NCI-H2171 treated with DMSO at 0.1 percent for 48 hours (cell line): ENCODE data around the gene MYL6.

Experiments
- DNase-seq: peaks from one replicate; lab custom pipeline; 2025; lab: John Stamatoyannopoulos, UW

MYL6 gene

GRCh38 chr12:56158029-56158925 is at the start of gene MYL6:
Gene MYL6, plus strand, starts transcription at chr12:56158359. Its CDS starts 43 bp downstream, at chr12:56158402.
- peak; percentile 99 for DNase-seq

- DNase-seq, result no peak
These were observed 47.6 kb upstream of the MYL6 start for GRCh38 chr12:56110571-56110970.

- no peak for DNase-seq
These were observed 44.1 kb upstream of the MYL6 start for GRCh38 chr12:56114084-56114483.

GRCh38 chr12:56115329-56115728 is 42.8 kb upstream of the MYL6 start:
- no peak for DNase-seq

- peak; percentile 96 for DNase-seq
These were observed 41.7 kb upstream of the MYL6 start, which contains the start of gene RPL41 for GRCh38 chr12:56116267-56117081. Gene RPL41, plus strand, starts transcription at chr12:56116633.

GRCh38 chr12:56117082-56117706 is 41.0 kb upstream of the MYL6 start:
- peak; percentile 60 for DNase-seq

- peak; percentile 99 for DNase-seq
These were observed 40.1 kb upstream of the MYL6 start, which contains the start of gene ZC3H10 for GRCh38 chr12:56117778-56118687. Gene ZC3H10, plus strand, starts transcription at chr12:56118266. Its CDS starts 2,297 bp downstream, at chr12:56120563.

- no peak for DNase-seq
These were observed 39.3 kb upstream of the MYL6 start for GRCh38 chr12:56118688-56119357.

GRCh38 chr12:56119361-56119796 is 38.8 kb upstream of the MYL6 start:
- peak; percentile 87 for DNase-seq

- no peak for DNase-seq
These were observed 37.9 kb upstream of the MYL6 start for GRCh38 chr12:56120158-56120846.

- DNase-seq, result no peak
These were observed 36.8 kb upstream of the MYL6 start for GRCh38 chr12:56121204-56121870.

- no peak for DNase-seq
These were observed 35.5 kb upstream of the MYL6 start for GRCh38 chr12:56122637-56123036.

- no peak for DNase-seq
These were observed 34.0 kb upstream of the MYL6 start for GRCh38 chr12:56124133-56124532.

GRCh38 chr12:56126732-56127239 is 31.4 kb upstream of the MYL6 start:
- peak; percentile 7 for DNase-seq

- DNase-seq, result no peak
These were observed 30.7 kb upstream of the MYL6 start for GRCh38 chr12:56127485-56127887.

GRCh38 chr12:56127888-56128669 is 30.1 kb upstream of the MYL6 start, which contains the start of gene ESYT1:
Gene ESYT1, plus strand, starts transcription at chr12:56128267. Its CDS starts 53 bp downstream, at chr12:56128320.
- peak; percentile 99 for DNase-seq

GRCh38 chr12:56128670-56129205 is 29.4 kb upstream of the MYL6 start:
- peak; percentile 34 for DNase-seq
